SK-N-SH (cell line): ENCODE measurements around the gene SNAI3. TPM values are rescaled to one million over a fixed set of nuclear protein-coding genes. Genes with fewer than 3 reads are reported as not detected.

Source experiments
- CTCF ChIA-PET: fragments of 300-600, 350-600 bp; formaldehyde crosslinking; extraction: SDS; loops from one replicate; lab custom pipeline; 2021; lab: Yijun Ruan, JAX
- POLR2A ChIA-PET: fragments of 350-600 bp; sonication (Branson Sonifier 250); formaldehyde crosslinking; extraction: SDS; loops from one replicate; lab custom pipeline; 2020; ENCODE audit warnings: antibody characterized with exemption, inconsistent platforms; lab: Yijun Ruan, JAX
- DNase-seq: peaks from one replicate; pipeline ENCODE4 v3.0.0; 2012
- H2AFZ ChIP-seq: fragments of 200-600 bp; sonication (generic); 2 replicates; pipeline ENCODE4 v1.8.1; 2016; ENCODE audit warnings: antibody characterized with exemption, mild to moderate bottlenecking, low read depth
- H3F3A ChIP-seq: fragments of 200-600 bp; sonication (generic); replicated peaks from 2 replicates; pipeline ENCODE3; 2016; ENCODE audit warnings: antibody characterized with exemption, mild to moderate bottlenecking; ENCODE audit not compliant: insufficient read depth
- H3K27ac ChIP-seq, 2 experiments: fragments of 200-500 bp in 1 of 2; fragments of 200-600 bp in 1 of 2; sonication (Bioruptor generic) in 1 of 2; sonication (generic), shearing (Covaris generic) in 1 of 2; 2 replicates each; pipeline versions ENCODE4 v1.5.1 to v1.6.1; 2014 to 2016; ENCODE audit warnings: low read depth in 2 of 2, inconsistent platforms in 1 of 2, low read length in 1 of 2, mild to moderate bottlenecking in 1 of 2, mixed read lengths in 1 of 2
- H3K27me3 ChIP-seq: fragments of 200-600 bp; sonication (generic), shearing (Covaris generic); 2 replicates; pipeline ENCODE4 v1.6.1; 2016; ENCODE audit warnings: mixed run types; ENCODE audit not compliant: insufficient read depth
- H3K36me3 ChIP-seq, 2 experiments: fragments of 200-500 bp in 1 of 2; fragments of 200-600 bp in 1 of 2; sonication (Bioruptor generic) in 1 of 2; sonication (generic) in 1 of 2; replicated peaks in 1 of 2; 2 replicates each; pipeline versions ENCODE3 to v1.5.1; 2014 to 2016; ENCODE audit warnings: low read length in 1 of 2, mild to moderate bottlenecking in 1 of 2; ENCODE audit not compliant: insufficient read depth in 2 of 2, control insufficient read depth in 1 of 2
- H3K4me1 ChIP-seq, 2 experiments: fragments of 200-500 bp in 1 of 2; fragments of 200-600 bp in 1 of 2; sonication (Bioruptor generic) in 1 of 2; sonication (generic), shearing (Covaris generic) in 1 of 2; 2 replicates each; pipeline versions ENCODE4 v1.5.1 to v1.6.1; 2014 to 2016; ENCODE audit warnings: low read depth in 1 of 2, low read length in 1 of 2, mixed run types in 1 of 2; ENCODE audit not compliant: insufficient read depth in 2 of 2, control insufficient read depth in 1 of 2
- H3K4me2 ChIP-seq: fragments of 200-600 bp; sonication (generic), shearing (Covaris generic); 2 replicates; pipeline ENCODE4 v1.6.1; 2017; ENCODE audit warnings: mixed run types
- H3K4me3 ChIP-seq, 2 experiments: fragments of 200-500 bp in 1 of 2; fragments of 200-600 bp in 1 of 2; sonication (Bioruptor generic) in 1 of 2; sonication (generic), shearing (Covaris generic) in 1 of 2; 2 replicates each; pipeline versions ENCODE4 v1.5.1 to v1.8.1; 2014 to 2016; ENCODE audit warnings: low read depth in 2 of 2, inconsistent platforms in 1 of 2, low read length in 1 of 2, mild to moderate bottlenecking in 1 of 2, mixed read lengths in 1 of 2, moderate library complexity in 1 of 2
- H3K79me2 ChIP-seq: fragments of 200-600 bp; sonication (generic); 2 replicates; pipeline ENCODE4 v1.8.1; 2017; ENCODE audit warnings: mild to moderate bottlenecking; ENCODE audit not compliant: insufficient read depth
- H3K9ac ChIP-seq: fragments of 200-600 bp; sonication (generic); 2 replicates; pipeline ENCODE4 v1.6.1; 2017; ENCODE audit warnings: mixed run types
- H3K9me2 ChIP-seq: fragments of 200-600 bp; sonication (generic); 2 replicates; pipeline ENCODE4 v1.6.1; 2017; ENCODE audit warnings: mixed run types
- H3K9me3 ChIP-seq: fragments of 200-600 bp; sonication (generic); 2 replicates; pipeline ENCODE4 v1.6.1; 2017; ENCODE audit warnings: mixed run types, mild to moderate bottlenecking, moderate library complexity
- H4K20me1 ChIP-seq: fragments of 200-600 bp; sonication (generic); 2 replicates; pipeline ENCODE4 v1.6.1; 2017; ENCODE audit warnings: mild to moderate bottlenecking, mixed run types; ENCODE audit not compliant: insufficient read depth
- CTCF ChIP-seq: fragments of 200-600 bp; sonication (generic); IDR thresholded peaks from 2 replicates; pipeline ENCODE4 v1.6.1; 2017; ENCODE audit warnings: antibody characterized with exemption, mild to moderate bottlenecking, moderate library complexity
- FOSL2 ChIP-seq: IDR thresholded peaks from 2 replicates; pipeline ENCODE4 v1.4.0; 2012; ENCODE audit warnings: low read depth, mild to moderate bottlenecking, moderate library complexity, borderline replicate concordance
- FOXM1 ChIP-seq: IDR thresholded peaks from 2 replicates; pipeline ENCODE4 v1.4.0; 2012; ENCODE audit warnings: low read depth, mild to moderate bottlenecking
- RCOR1 ChIP-seq: fragments of 150-350 bp; IDR thresholded peaks from 2 replicates; pipeline ENCODE4 v1.6.1; 2017; ENCODE audit warnings: antibody characterized with exemption, low read length
- WGBS: methylation state at CpG from one replicate; pipeline ENCODE4 v1.1.6; 2017; ENCODE audit warnings: low lambda C conversion rate; 5-methylcytosine and 5-hydroxymethylcytosine counted together
- polyA plus RNA-seq, 3 experiments: library from polyadenylated mRNA; depleted of rRNA; stranded (reverse); fragments of >200 nt; gene quantifications; 2 replicates each; pipeline ENCODE4 v1.2.3, GENCODE V29; 2012

Gene SNAI3
- polyA plus RNA-seq, 1 of the 3 experiments (the other 2 are of a cell fraction) = 0.03 TPM

GRCh38 chr16:88681709-88682451 lies 4.4 kb downstream of the SNAI3 start:
- TF ChIP-seq FOSL2 = no peak
- TF ChIP-seq FOXM1 = no peak
- peak; percentile 37 for DNase-seq
- ChIA-PET POLR2A (no interaction called here), CTCF (interaction anchor here (1.2 to 1.8 kb wide), 2 partner anchors 29 to 111 kb away, joined by 3 read pairs; no protein-coding TSS in a partner anchor)
- 52% methylated on average over 16 of the region's 21 CpGs for WGBS
- Histone ChIP-seq H3K4me1 (peaks cover 5 to 14% of the 10 kb centered on the region in 2 experiments; a peak in 2 of 4 replicates), H3K36me3 (no peaks in the 10 kb centered on the region), H3K9me2 (no peaks in the 10 kb centered on the region), H3K4me2 (no peak overlapping the region), H3K79me2 (no peaks in the 10 kb centered on the region), H4K20me1 (no peaks in the 10 kb centered on the region), H3K9me3 (no peaks in the 10 kb centered on the region), H3K27ac (no peak overlapping the region), H2AFZ (no peak overlapping the region), H3K4me3 (no peak overlapping the region), H3K27me3 (no peaks in the 10 kb centered on the region), H3F3A (peaks cover 5% of the 10 kb centered on the region), H3K9ac (no peak overlapping the region)

- CTCF ChIA-PET = interaction anchor here (1.8 kb wide), 1 partner anchor 28 kb away, joined by 3 read pairs; no protein-coding TSS in a partner anchor
These were observed 5.1 kb downstream of the SNAI3 start for GRCh38 chr16:88681084-88681680.

More at GRCh38 chr16:88681084-88681680, 5.1 kb downstream of the SNAI3 start:
- Histone ChIP-seq H4K20me1 (no peaks in the 10 kb centered on the region), H3K4me1 (peaks cover 5 to 10% of the 10 kb centered on the region in 2 experiments; a peak in 2 of 4 replicates), H3K9ac (no peak overlapping the region), H3K9me3 (no peaks in the 10 kb centered on the region), H2AFZ (no peak overlapping the region), H3K36me3 (no peaks in the 10 kb centered on the region), H3K4me2 (no peak overlapping the region), H3K27me3 (no peaks in the 10 kb centered on the region), H3K9me2 (no peaks in the 10 kb centered on the region), H3F3A (peaks cover 5% of the 10 kb centered on the region), H3K79me2 (no peaks in the 10 kb centered on the region), H3K4me3 (no peak overlapping the region), H3K27ac (no peak overlapping the region)
- WGBS = 61% methylated on average over 15 of the region's 31 CpGs
- peak; percentile 41 for DNase-seq
- no peak for TF ChIP-seq RCOR1
- peak; percentile 26; the same call in 1 of the 2 replicates for TF ChIP-seq CTCF
- POLR2A ChIA-PET = no interaction called here
